ENCODE measurements around the gene KCNMB4. TPM values are rescaled to one million over a fixed set of nuclear protein-coding genes. Genes with fewer than 3 reads are reported as not detected.
A peak's percentile ranks its signal among the peaks of the same experiment; 100 is the strongest.

Gene KCNMB4
- total and polyA plus RNA-seq, 5 donors from 2014 or later = 0.06 to 1.8 (median 0.62) TPM

DNA sequence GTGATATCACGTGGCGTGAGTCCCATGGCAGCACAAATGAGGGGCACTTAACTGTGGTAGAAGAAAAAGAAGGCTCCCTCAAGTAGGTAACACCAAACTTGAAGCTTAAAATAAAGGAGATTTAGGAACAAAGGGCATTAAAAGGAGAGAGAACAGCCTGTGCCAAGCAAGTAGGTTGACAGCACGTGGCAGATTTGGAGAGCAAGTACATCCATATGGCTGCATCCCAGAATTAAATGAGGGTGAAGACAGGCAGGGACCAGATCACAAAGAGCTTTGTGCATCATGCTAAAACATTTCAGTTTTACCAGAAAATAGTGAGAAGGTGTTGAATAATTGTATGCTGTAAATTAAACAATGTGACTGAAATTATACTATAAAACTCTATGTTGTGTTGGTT lies 32.8 kb downstream of the KCNMB4 start:
- no peak overlapping the region for H3K4me3 ChIP-seq (ENCODE audit: low read depth, low read length)
- Mint-ChIP-seq H3K36me3 (peaks cover 8% of the 10 kb centered on the region), H3K4me1 (no peaks in the 10 kb centered on the region), H3K27ac (no peak overlapping the region), H3K27me3 (no peaks in the 10 kb centered on the region), H3K4me3 (no peak overlapping the region), H3K9me3 (no peaks in the 10 kb centered on the region)
- H3K36me3 ChIP-seq (ENCODE audit: control insufficient read depth, insufficient read depth, low read length) = no peaks in the 10 kb centered on the region
- DNase-seq (no peak), ATAC-seq (ENCODE audit: low read depth in 2 of 2) (no peak)
- no peaks in the 10 kb centered on the region for H3K27me3 ChIP-seq (ENCODE audit: control insufficient read depth, insufficient read depth, low read length)
- no peaks in the 10 kb centered on the region for H3K4me1 ChIP-seq (ENCODE audit: control insufficient read depth, insufficient read depth, low read length, poor library complexity, severe bottlenecking)
- H3K27ac ChIP-seq (ENCODE audit: insufficient read depth, low read length, poor library complexity, severe bottlenecking) = no peak overlapping the region
- H3K9me3 ChIP-seq (ENCODE audit: control insufficient read depth in 2 of 2, low read length in 2 of 2) = no peaks in the 10 kb centered on the region

DNA sequence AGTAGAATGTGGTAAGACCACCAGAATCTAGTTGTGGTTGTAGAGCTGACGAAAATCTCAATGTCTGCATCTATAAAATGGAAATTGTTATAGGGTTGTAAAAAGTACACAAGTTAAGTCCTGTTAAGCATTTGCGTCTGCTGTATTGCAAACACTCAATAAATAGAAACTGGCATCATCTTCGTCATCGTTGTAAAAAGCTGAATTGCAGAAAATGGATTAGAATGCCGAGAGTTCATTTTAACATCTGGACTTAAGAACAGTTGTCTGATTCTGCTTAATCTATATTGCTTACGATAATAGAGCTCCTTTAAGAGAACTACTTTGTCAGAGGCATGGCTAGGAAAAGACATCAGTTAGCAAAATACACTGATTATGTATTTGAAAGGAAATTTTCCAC lies 33.2 kb downstream of the KCNMB4 start:
- H3K27ac ChIP-seq (ENCODE audit: insufficient read depth, low read length, poor library complexity, severe bottlenecking) = no peak overlapping the region
- no peaks in the 10 kb centered on the region for H3K27me3 ChIP-seq (ENCODE audit: control insufficient read depth, insufficient read depth, low read length)
- no peak for DNase-seq
- ATAC-seq (ENCODE audit: low read depth in 2 of 2) = no peak
- H3K27ac Mint-ChIP-seq = no peak overlapping the region
- no peaks in the 10 kb centered on the region for H3K27me3 Mint-ChIP-seq
- no peaks in the 10 kb centered on the region for H3K36me3 ChIP-seq (ENCODE audit: control insufficient read depth, insufficient read depth, low read length)
- H3K4me1 ChIP-seq (ENCODE audit: control insufficient read depth, insufficient read depth, low read length, poor library complexity, severe bottlenecking) = no peaks in the 10 kb centered on the region
- H3K9me3 ChIP-seq (ENCODE audit: control insufficient read depth in 2 of 2, low read length in 2 of 2) = no peaks in the 10 kb centered on the region
- no peak overlapping the region for H3K4me3 Mint-ChIP-seq
- H3K4me3 ChIP-seq (ENCODE audit: low read depth, low read length) = no peak overlapping the region
- H3K36me3 Mint-ChIP-seq = peaks cover 8% of the 10 kb centered on the region
- no peaks in the 10 kb centered on the region for H3K9me3 Mint-ChIP-seq
- no peaks in the 10 kb centered on the region for H3K4me1 Mint-ChIP-seq

DNA sequence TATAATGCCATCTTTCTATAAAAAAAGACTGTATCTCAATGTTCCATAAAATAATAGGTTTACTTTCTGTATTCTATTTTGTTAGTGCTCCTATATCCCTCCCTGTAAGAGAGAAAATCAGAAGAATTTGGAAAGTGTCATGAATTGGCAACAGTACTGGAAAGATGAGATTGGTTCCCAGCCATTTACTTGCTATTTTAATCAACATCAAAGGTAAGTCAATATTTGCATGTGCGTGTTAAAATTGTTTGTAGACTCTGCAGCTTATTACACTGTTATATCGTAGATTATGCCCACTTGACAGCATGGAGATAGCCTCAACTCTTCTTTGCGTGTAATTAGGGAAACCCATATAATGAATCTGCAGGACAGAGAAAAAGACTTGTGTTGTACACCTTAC lies 34.0 kb downstream of the KCNMB4 start:
- no peaks in the 10 kb centered on the region for H3K4me1 ChIP-seq (ENCODE audit: control insufficient read depth, insufficient read depth, low read length, poor library complexity, severe bottlenecking)
- H3K4me1 Mint-ChIP-seq = peaks cover 0 to 6% (median 0%) of the 10 kb centered on the region in 4 donors
- H3K27ac ChIP-seq (ENCODE audit: insufficient read depth, low read length, poor library complexity, severe bottlenecking) = no peak overlapping the region
- H3K36me3 Mint-ChIP-seq = peaks cover 8% of the 10 kb centered on the region
- H3K9me3 Mint-ChIP-seq = no peaks in the 10 kb centered on the region
- no peak overlapping the region for H3K27ac Mint-ChIP-seq
- H3K9me3 ChIP-seq (ENCODE audit: control insufficient read depth in 2 of 2, low read length in 2 of 2) = no peaks in the 10 kb centered on the region
- H3K4me3 Mint-ChIP-seq = no peak overlapping the region
- ATAC-seq (ENCODE audit: low read depth in 2 of 2) (no peak), DNase-seq (no peak)
- no peak overlapping the region for H3K4me3 ChIP-seq (ENCODE audit: low read depth, low read length)
- no peaks in the 10 kb centered on the region for H3K36me3 ChIP-seq (ENCODE audit: control insufficient read depth, insufficient read depth, low read length)
- no peaks in the 10 kb centered on the region for H3K27me3 Mint-ChIP-seq
- no peaks in the 10 kb centered on the region for H3K27me3 ChIP-seq (ENCODE audit: control insufficient read depth, insufficient read depth, low read length)

DNA sequence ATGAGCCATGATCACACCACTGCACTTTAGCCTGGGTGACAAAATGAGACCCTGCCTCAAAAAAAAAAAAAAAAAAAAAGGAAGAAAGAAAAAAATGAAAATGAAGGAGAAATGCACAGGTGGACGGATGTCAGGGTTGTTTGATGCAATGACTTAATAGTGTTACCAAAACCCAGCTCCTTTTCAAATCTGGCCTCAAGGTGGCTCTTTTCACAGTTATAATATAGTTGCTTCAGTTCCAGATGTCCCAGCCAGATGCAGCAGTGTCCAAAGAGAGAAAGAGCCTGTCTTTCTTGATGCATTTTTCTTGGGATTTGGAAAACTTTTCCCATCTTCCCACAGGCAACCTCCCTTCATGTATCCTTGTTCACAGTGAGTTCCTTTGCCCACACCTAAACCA lies 36.5 kb downstream of the KCNMB4 start:
- no peaks in the 10 kb centered on the region for H3K9me3 Mint-ChIP-seq
- no peak overlapping the region for H3K4me3 Mint-ChIP-seq
- ATAC-seq (ENCODE audit: low read depth in 2 of 2) = no peak

DNA sequence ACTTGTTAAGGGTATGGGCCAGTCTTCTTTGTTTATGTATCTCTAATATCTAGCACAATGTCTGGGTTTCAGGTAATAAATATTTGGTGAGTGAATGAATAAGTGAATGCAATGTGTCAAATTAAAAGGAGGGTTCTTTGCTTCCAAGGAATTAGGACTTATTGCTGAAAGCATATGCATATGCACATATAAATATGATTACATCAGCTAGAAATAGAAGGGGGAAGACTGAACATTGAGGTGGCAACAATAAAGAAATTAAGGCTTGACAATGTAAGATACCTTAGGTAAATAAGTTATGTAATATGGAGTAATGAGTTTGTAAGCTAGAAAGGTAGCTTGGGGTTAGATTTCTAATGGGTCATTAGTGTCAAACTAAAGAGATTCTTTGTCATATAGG lies 37.7 kb downstream of the KCNMB4 start:
- H3K9me3 Mint-ChIP-seq = no peaks in the 10 kb centered on the region
- H3K4me1 Mint-ChIP-seq = peaks cover 0 to 6% (median 0%) of the 10 kb centered on the region in 4 donors
- ATAC-seq (ENCODE audit: low read depth in 2 of 2) (no peak), DNase-seq (no peak)
- Histone ChIP-seq H3K4me1 (ENCODE audit: control insufficient read depth, insufficient read depth, low read length, poor library complexity, severe bottlenecking) (no peaks in the 10 kb centered on the region), H3K27ac (ENCODE audit: insufficient read depth, low read length, poor library complexity, severe bottlenecking) (no peak overlapping the region), H3K9me3 (ENCODE audit: control insufficient read depth in 2 of 2, low read length in 2 of 2) (no peaks in the 10 kb centered on the region), H3K27me3 (ENCODE audit: control insufficient read depth, insufficient read depth, low read length) (no peaks in the 10 kb centered on the region), H3K36me3 (ENCODE audit: control insufficient read depth, insufficient read depth, low read length) (no peaks in the 10 kb centered on the region), H3K4me3 (ENCODE audit: low read depth, low read length) (no peak overlapping the region)
- no peaks in the 10 kb centered on the region for H3K27me3 Mint-ChIP-seq
- no peak overlapping the region for H3K4me3 Mint-ChIP-seq
- H3K27ac Mint-ChIP-seq = no peak overlapping the region
- peaks cover 8% of the 10 kb centered on the region for H3K36me3 Mint-ChIP-seq

More for the DNA sequence above, 36.5 kb downstream of the KCNMB4 start:
- Mint-ChIP-seq H3K36me3 (peaks cover 8% of the 10 kb centered on the region), H3K27ac (no peak overlapping the region), H3K4me1 (peaks cover 0 to 6% (median 0%) of the 10 kb centered on the region in 4 donors), H3K27me3 (no peaks in the 10 kb centered on the region)
- no peaks in the 10 kb centered on the region for H3K4me1 ChIP-seq (ENCODE audit: control insufficient read depth, insufficient read depth, low read length, poor library complexity, severe bottlenecking)
- no peaks in the 10 kb centered on the region for H3K9me3 ChIP-seq (ENCODE audit: control insufficient read depth in 2 of 2, low read length in 2 of 2)
- no peak overlapping the region for H3K4me3 ChIP-seq (ENCODE audit: low read depth, low read length)
- H3K27ac ChIP-seq (ENCODE audit: insufficient read depth, low read length, poor library complexity, severe bottlenecking) = no peak overlapping the region
- DNase-seq = no peak
- no peaks in the 10 kb centered on the region for H3K27me3 ChIP-seq (ENCODE audit: control insufficient read depth, insufficient read depth, low read length)
- H3K36me3 ChIP-seq (ENCODE audit: control insufficient read depth, insufficient read depth, low read length) = no peaks in the 10 kb centered on the region

DNA sequence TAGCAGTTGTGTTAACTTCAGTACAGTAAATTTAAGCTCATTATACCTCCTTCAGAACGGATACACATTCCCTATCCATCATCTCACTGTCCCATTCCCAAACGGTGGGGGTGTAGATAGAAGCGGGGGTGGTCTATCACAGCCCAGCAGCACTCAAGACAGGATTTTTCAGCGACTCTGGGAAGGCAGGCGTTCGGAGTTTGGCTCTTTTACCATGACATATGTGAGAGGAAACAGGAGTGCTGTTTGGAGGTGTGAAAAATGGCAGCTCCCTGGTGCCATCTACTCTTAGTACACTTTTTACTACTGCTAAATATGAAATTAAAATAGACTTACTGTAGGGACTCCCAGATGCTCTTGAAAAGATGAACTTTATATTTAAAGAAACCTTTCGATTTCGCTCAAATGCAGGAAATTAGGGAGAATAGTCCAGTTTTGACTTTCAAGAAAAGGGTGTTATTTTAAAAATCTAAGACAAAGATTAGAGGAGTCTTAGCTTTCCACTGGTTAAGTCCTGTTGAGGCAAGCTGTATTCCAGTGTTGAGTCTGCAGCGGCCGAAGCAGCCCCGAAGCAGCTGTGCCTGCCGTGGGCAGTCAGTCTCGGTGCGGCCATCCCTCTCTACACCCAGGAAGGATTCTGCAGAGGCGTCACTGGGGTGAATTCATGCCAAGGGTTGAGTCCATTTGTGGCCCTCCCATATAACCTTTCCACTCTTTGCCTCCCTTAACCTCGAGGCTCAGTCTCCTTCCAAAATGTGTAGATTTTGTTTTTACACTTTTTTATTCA lies 42.1 kb downstream of the KCNMB4 start:
- Histone ChIP-seq H3K4me1 (ENCODE audit: control insufficient read depth, insufficient read depth, low read length, poor library complexity, severe bottlenecking) (no peaks in the 10 kb centered on the region), H3K27ac (ENCODE audit: insufficient read depth, low read length, poor library complexity, severe bottlenecking) (no peak overlapping the region), H3K36me3 (ENCODE audit: control insufficient read depth, insufficient read depth, low read length) (no peaks in the 10 kb centered on the region), H3K4me3 (ENCODE audit: low read depth, low read length) (no peak overlapping the region), H3K27me3 (ENCODE audit: control insufficient read depth, insufficient read depth, low read length) (no peaks in the 10 kb centered on the region), H3K9me3 (ENCODE audit: control insufficient read depth in 2 of 2, low read length in 2 of 2) (no peaks in the 10 kb centered on the region)
- ATAC-seq (ENCODE audit: low read depth in 2 of 2) (no peak), DNase-seq (no peak)
- Mint-ChIP-seq H3K36me3 (peaks cover 10% of the 10 kb centered on the region), H3K27me3 (no peaks in the 10 kb centered on the region), H3K9me3 (peaks cover 0 to 2% (median 0%) of the 10 kb centered on the region in 7 donors), H3K4me3 (no peak overlapping the region), H3K27ac (no peak overlapping the region), H3K4me1 (peaks cover 0 to 6% (median 0%) of the 10 kb centered on the region in 4 donors)

DNA sequence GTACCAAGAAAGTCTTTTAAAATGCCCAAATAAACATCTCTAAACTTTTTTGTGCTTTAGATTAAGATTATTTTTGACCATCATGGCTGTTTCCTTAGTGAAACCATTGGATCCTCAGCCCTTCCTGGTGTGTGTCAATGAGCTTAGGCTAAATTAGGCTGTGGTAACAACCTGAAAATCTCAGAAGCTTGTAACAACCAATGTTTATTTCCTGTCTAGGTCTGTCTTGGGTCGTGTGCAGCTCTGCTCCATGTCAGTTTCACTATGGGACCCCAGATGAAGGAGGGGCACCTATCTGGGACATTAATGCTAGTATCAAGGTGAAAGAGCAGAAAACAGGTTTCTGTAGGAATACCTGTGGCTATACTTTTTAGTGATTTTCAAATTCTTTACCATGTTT lies 49.9 kb downstream of the KCNMB4 start:
- peak overlapping the region in 2 of 3 donors; percentile 8 to 81 for H3K27ac Mint-ChIP-seq
- H3K36me3 Mint-ChIP-seq = peaks cover 5% of the 10 kb centered on the region
- no peak for ATAC-seq (ENCODE audit: low read depth in 2 of 2)

DNA sequence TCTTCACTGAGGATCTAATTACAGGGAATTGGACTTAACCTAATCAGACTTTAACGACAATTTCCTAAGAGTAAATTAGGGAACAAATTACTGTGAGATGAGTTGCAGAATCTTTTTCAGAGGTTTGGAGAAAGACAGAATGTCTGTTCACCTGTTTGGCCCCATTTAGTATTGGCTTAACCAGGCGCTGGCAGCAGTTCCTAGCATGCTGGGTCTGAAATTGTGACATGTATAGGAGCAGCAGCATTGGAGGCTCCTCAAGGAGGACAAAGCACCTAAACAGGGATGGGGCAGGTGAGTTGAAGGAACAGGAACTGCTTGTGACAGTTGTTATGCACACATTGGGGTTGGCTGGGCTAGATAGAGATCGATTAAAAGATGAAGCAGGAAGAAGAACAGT lies 51.0 kb downstream of the KCNMB4 start:
- peaks cover 0 to 1% (median 0%) of the 10 kb centered on the region in 7 donors for H3K9me3 Mint-ChIP-seq
- ATAC-seq (ENCODE audit: low read depth in 2 of 2) (no peak), DNase-seq (no peak)
- H3K4me3 ChIP-seq (ENCODE audit: low read depth, low read length) = no peak overlapping the region
- no peaks in the 10 kb centered on the region for H3K9me3 ChIP-seq (ENCODE audit: control insufficient read depth in 2 of 2, low read length in 2 of 2)
- no peak overlapping the region for H3K27ac ChIP-seq (ENCODE audit: insufficient read depth, low read length, poor library complexity, severe bottlenecking)
- peaks cover 7 to 10% (median 9%) of the 10 kb centered on the region in 4 donors for H3K4me1 Mint-ChIP-seq
- no peaks in the 10 kb centered on the region for H3K27me3 Mint-ChIP-seq
- H3K4me3 Mint-ChIP-seq = no peak overlapping the region
- no peaks in the 10 kb centered on the region for H3K36me3 ChIP-seq (ENCODE audit: control insufficient read depth, insufficient read depth, low read length)
- no peaks in the 10 kb centered on the region for H3K27me3 ChIP-seq (ENCODE audit: control insufficient read depth, insufficient read depth, low read length)
- H3K4me1 ChIP-seq (ENCODE audit: control insufficient read depth, insufficient read depth, low read length, poor library complexity, severe bottlenecking) = no peaks in the 10 kb centered on the region
- H3K36me3 Mint-ChIP-seq = no peaks in the 10 kb centered on the region
- no peak overlapping the region for H3K27ac Mint-ChIP-seq

More for the DNA sequence above, 49.9 kb downstream of the KCNMB4 start:
- DNase-seq = peak in 1 of 3 donors; percentile 11
- no peak overlapping the region for H3K27ac ChIP-seq (ENCODE audit: insufficient read depth, low read length, poor library complexity, severe bottlenecking)
- no peak overlapping the region for H3K4me3 ChIP-seq (ENCODE audit: low read depth, low read length)
- Mint-ChIP-seq H3K4me3 (no peak overlapping the region), H3K9me3 (peaks cover 0 to 1% (median 0%) of the 10 kb centered on the region in 7 donors), H3K4me1 (peaks cover 7 to 10% (median 9%) of the 10 kb centered on the region in 4 donors), H3K27me3 (no peaks in the 10 kb centered on the region)
- no peaks in the 10 kb centered on the region for H3K27me3 ChIP-seq (ENCODE audit: control insufficient read depth, insufficient read depth, low read length)
- no peaks in the 10 kb centered on the region for H3K36me3 ChIP-seq (ENCODE audit: control insufficient read depth, insufficient read depth, low read length)
- no peaks in the 10 kb centered on the region for H3K4me1 ChIP-seq (ENCODE audit: control insufficient read depth, insufficient read depth, low read length, poor library complexity, severe bottlenecking)
- no peaks in the 10 kb centered on the region for H3K9me3 ChIP-seq (ENCODE audit: control insufficient read depth in 2 of 2, low read length in 2 of 2)
